Stimulated activated CD8-positive, alpha-beta memory T cell treated with anti-CD3 and anti-CD28 coated beads, Interleukin-4, amount 100 ng/mL, for 48 hours (primary cell): ENCODE measurements around the gene POTEC.
A peak's percentile ranks its signal among the peaks of the same experiment; 100 is the strongest.
"Not testable (repeated sequence)": the region's sequence is repeated elsewhere in the genome, so short reads cannot be mapped to it uniquely, and the experiment has no call there.

Experiments used
- DNase-seq: peaks from one replicate; pipeline ENCODE4 v3.0.0-alpha.2; 2020

The POTEC gene

GRCh38 chr18:14543446-14543964, at the start of gene POTEC:
Gene POTEC (minus strand): TSS chr18:14543600. CDS start chr18:14543146, 454 bp downstream.
- not testable (repeated sequence) for DNase-seq

- no peak for DNase-seq
These were observed 34.6 kb upstream of the POTEC start for GRCh38 chr18:14577971-14578370.

- DNase-seq = not testable (repeated sequence)
These were observed 16.1 kb upstream of the POTEC start for GRCh38 chr18:14559502-14559901.

DNA sequence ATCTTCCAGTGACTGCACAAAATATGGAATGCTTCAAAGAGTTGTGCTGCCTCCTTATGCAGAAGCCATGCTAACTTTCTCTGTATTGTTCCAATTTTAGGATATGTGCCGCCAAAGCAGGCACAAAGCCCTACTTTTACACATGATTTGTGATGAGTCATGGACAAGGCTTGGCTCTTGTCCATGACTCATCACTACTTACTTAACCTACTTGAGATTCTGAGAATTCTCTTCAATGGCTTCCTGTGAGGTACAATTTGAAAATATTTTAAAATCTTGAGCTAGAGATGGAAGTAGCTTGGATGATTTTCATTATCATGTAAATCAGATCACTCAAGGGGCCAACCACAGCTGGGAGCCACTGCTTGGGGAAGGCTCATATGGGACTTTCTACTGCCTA, 11.7 kb downstream of the POTEC start:
- not testable (repeated sequence) for DNase-seq

DNA sequence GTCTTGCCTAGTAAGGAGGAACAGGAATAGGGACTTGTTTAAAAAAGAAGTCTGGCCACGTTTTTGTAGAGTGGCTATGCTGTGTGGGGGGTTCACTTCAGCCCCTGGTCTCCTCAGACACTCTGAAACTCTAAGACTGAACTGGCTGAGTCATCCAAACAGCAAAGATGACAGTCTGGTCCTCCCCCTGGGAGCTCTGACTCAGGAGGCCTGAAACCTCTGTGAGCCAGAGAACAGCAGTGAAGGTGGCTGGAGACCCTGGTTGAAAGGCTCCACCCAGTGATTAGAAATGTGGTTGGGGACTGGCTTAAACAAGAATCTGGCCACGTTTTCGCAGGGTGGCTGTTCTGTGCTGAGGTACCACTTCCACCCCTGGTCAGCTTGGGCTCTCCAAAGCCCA, 32.7 kb downstream of the POTEC start:
- DNase-seq = peak; percentile 26

GRCh38 chr18:14503691-14504090, 39.7 kb downstream of the POTEC start:
- DNase-seq = not testable (repeated sequence)

- not testable (repeated sequence) for DNase-seq
These were observed 41.5 kb downstream of the POTEC start for GRCh38 chr18:14501894-14502293.

DNA sequence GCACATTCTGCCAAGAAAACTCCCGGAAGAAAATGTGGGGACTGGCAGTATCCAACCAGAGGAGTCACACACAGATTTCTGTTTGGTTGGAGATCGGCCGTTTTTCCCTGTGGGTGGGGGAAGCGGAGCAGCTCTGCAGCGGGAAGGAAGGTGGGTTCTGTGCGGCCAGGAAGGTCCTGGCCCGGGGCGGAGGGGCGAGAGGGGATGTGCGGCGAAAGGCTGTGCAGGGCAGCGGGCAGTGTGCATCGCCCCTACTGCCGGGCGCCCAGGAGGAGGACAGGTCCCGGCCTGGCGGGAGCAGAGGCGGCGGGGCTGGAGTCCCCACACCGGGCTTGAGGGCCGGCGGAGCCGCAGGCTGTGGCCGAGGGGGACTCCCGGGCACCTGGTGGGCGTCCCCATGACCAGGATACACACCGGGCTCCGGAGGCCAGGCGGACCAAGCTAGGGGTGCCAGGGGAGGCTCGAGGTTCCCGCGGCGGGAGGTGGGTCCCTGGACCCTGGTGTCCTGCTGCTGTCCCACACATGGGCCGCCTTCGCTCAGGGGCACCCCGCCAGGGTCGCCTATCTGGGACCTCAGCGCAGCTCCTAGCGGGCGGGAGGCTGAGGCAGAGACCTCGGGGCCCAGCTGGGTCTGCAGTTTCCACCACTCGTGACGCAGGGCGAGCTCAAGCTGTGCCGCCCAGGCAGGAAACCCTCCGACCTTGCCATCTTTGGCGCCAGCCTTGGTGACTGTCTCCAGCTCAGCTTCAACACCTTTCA, 54.0 kb downstream of the POTEC start:
- DNase-seq = not testable (repeated sequence)

DNA sequence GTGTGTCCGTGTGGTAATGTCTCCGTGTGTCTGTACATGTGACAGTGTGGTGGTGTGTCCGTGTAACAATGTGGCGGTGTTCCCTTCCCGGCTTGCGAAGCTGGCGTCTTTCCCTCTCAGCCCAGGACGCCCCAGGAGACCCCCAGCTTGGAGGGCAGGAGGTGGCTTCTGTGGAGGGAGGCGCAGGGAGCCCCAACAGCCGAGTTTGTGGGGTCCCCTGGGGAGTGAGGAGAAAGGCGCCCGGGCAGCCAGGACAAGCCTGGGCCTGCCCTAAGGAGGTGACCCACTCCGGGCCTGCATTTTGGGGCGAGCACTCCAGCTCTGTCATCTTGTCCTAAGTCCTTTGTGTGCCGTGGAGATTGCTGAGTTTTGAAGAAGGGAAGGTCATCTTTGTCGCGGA, 54.6 kb downstream of the POTEC start:
- not testable (repeated sequence) for DNase-seq

DNA sequence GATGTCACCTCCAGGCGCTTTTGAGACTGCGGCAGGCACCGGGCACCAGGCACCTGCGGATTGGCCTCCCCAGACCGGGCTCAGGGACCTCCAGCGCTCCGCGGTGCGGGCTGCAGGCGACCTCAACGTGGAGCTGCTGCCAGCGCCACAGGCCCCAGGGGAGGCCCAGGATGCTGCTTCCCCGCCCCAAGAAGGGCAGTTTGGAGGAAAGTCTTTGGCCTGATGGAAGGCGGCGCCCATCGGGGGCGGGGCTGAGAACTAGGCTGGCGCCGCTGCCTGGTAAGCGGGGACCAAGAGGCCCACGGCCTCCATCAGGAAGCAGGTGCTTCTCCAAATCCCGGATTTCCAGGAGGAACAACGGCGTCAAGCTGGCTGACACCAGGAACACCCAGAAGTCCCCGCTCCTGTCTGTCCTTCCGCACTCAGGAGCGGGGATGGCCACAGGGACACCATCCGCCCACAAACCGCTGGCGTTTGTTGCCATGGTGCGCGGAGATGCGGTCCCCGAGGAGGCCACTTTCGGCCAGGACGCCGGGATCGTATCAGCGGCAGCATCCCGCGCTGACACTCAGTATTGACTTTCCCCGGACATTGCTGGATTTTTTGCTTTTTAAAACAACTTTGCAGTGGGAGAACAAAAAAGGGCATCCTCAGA, 56.3 kb downstream of the POTEC start:
- DNase-seq = not testable (repeated sequence)

DNA sequence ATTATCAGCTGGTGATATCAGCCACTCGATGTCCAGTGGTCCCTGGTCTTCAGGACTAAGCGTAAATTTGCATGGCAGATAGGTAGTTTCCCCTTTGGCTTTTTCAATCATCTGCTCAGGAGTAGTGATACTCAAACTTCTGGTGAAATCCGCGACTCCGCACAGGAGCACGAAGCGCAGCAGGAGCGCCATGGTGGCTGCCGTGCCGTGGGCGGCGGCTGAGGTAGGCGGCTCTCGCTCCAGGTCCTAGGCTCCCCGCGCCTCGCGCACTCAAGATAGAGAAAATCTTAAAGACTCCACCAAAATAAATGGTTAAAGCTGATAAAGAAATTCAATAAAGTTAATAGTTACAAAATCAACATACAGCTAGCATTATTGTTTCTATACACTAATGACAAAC, 64.3 kb downstream of the POTEC start:
- not testable (repeated sequence) for DNase-seq

DNA sequence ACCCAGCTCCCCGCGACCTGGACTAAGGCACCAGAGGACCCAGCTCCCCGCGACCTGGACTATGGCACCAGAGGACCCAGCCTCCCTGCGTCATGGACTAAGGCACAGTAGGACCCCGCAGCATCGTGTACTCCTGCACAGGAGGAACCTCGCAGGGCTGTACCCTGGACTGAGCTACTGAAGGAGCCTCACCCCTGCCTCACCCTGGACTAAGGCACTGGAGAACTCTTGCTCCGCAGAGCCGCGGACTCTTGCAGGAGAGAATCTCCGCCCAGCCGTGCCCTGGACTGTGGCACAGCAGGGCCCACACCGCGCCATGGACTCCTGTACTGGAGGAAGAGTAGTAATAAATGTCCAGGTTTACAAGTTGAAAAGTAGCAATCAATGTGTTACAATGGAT, 67.9 kb downstream of the POTEC start:
- not testable (repeated sequence) for DNase-seq

GRCh38 chr18:14474752-14475151, 68.6 kb downstream of the POTEC start:
- not testable (repeated sequence) for DNase-seq

DNA sequence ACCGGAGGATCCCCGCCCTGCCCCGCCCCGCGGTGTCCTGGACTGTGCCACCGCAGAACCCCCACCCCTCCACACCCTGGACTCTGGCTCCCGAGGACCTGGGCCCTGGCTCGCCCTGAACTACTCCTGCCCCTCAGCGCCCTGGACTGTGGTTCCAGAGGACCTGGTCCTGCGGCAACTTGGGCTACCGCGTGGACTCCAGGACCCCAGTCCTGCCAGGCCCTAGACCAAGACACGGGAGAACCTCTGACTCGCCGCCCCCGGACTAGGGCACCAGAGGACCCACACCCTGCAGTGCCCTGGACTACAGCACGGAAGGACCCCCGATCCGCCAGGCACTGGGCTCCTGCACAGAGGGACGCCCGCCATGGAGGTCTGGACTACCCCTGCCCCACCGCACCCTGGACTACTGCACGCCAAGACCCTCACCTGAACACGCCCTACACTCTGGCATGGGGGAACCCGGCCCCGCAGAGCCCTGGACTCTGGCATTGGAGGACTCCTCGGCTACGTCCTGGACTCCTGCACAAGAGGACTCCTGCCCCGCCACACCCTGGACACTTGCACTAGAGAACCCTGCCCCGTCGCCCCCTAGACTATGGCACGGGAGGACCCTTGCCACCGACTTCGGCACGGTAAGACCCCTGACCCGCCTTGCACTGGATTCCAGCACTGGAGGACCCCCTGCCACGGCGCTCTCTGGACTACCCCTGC, 69.2 kb downstream of the POTEC start:
- not testable (repeated sequence) for DNase-seq

DNA sequence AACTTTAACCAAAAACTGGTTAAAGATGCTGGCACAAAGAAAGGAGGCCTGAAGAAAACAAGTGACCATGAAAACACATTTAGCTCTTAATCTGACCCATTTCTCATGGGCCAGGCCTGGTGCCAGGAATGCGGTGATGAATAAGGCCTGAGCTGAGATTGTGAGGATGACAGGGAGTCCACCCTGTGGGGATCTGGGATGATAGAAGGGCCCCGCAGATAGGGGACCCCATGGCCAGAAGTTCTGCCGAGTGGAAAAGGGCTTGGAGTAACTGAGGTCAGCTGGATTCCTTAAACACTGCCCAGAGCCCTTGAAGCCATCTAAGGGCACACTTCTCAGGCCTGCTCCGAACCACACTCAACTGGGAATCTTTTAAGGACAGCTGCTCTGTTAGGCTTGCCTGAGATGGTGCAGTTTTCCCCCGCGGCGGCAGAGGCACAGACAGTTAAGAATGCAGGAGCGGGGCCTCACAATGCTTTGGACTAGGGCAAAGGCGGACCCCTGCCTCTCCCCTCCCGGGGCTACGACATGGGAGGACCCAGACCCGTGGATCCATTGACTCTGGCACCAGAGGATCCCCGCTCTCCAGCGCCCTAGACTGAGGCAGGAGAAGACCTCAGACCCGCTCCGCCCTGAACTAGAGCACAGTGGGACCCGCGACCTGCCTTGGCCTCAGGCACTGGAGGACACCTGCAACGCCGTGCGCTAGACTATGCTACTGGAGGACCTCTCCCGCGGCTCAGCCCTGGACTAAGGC, 70.0 kb downstream of the POTEC start:
- DNase-seq = not testable (repeated sequence)

GRCh38 chr18:14471286-14471685, 72.1 kb downstream of the POTEC start:
- DNase-seq = not testable (repeated sequence)

- DNase-seq = not testable (repeated sequence)
These were observed 73.0 kb downstream of the POTEC start for GRCh38 chr18:14470446-14470845.

- not testable (repeated sequence) for DNase-seq
These were observed 73.4 kb downstream of the POTEC start for GRCh38 chr18:14470046-14470445.

DNA sequence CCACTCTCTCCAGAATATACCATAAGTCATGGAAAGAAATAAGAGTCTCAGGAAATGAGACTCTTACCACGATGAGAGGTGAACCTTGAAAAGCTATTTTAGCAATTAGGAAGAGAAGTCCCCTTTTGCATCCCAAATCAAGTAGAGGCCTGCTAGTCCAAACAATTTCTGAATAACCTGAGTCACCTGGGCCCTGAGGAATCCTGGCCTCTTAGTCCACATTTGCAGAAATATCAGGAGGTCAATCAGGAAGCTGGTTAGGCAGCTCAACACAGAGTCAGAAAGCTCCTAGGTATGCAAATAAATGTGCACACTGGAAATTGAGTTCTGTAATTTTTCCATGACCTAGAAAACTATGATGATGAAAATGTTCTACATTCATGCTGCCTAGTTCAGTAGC, 77.4 kb downstream of the POTEC start:
- DNase-seq = not testable (repeated sequence)
